K562 (cell line): Measurements from ENCODE around the gene DYSF. TPM values are rescaled to one million over a fixed set of nuclear protein-coding genes. Genes with fewer than 3 reads are reported as not detected.

Experiments
- KDM5B ChIP-seq: fragments of 200-600 bp; sonication (generic); IDR thresholded peaks from 2 replicates; pipeline ENCODE4 v1.6.1; 2012; ENCODE audit warnings: low read depth, mild to moderate bottlenecking, moderate library complexity, low read length, control low read depth, inconsistent platforms; ENCODE audit not compliant: insufficient replicate concordance
- NFYB ChIP-seq: IDR thresholded peaks from 2 replicates; pipeline ENCODE4 v1.6.1; 2011; ENCODE audit warnings: mild to moderate bottlenecking, moderate library complexity; ENCODE audit not compliant: insufficient read length; ENCODE audit errors: extremely low read depth
- THRAP3 ChIP-seq: fragments of 450-650 bp; IDR thresholded peaks from 2 replicates; pipeline ENCODE4 v1.6.1; 2016; ENCODE audit warnings: mild to moderate bottlenecking, inconsistent platforms, borderline replicate concordance
- XRCC5 ChIP-seq: fragments of 200-400 bp; formaldehyde crosslinking; IDR thresholded peaks from 2 replicates; pipeline ENCODE4 v1.6.1; 2017; ENCODE audit warnings: low read depth, mild to moderate bottlenecking, low read length
- ZNF785 ChIP-seq: fragments of 250-450 bp; sonication (Bioruptor Pico); IDR thresholded peaks from 2 replicates; pipeline ENCODE4 v1.4.0; 2020; ENCODE audit warnings: mild to moderate bottlenecking
- polyA plus RNA-seq, 8 experiments: library from polyadenylated mRNA; depleted of rRNA in 4 of 8; stranded (reverse) in 5 of 8; unstranded in 3 of 8; fragments of >200 nt; fragmentation: Nextera tagmentation in 2 of 8; fragmentation: Illumina TruSeq in 1 of 8; extraction: Ambion mirVana in 2 of 8; extraction: Trizol in 1 of 8; gene quantifications; 2 replicates each; pipeline versions ENCODE4 v1.2.1 to v1.2.3, GENCODE V29; 2011 to 2014; ENCODE audit warnings: inconsistent platforms in 1 of 8, missing spikeins in 1 of 8
- total RNA-seq, 7 experiments: library from RNA; depleted of rRNA in 6 of 7; stranded (reverse); fragments of >200 nt in 6 of 7; fragmentation: Illumina TruSeq in 2 of 7; extraction: Trizol in 2 of 7; gene quantifications; 2 replicates each; pipeline versions ENCODE4 v1.2.1 to v1.2.3, GENCODE V29; 2011 to 2021; ENCODE audit warnings: low replicate concordance in 1 of 7
- TF ChIP-seq, protein P1 (sequence below): IDR thresholded peaks from 2 replicates; pipeline ENCODE4 v1.6.1; 2011; ENCODE audit warnings: borderline replicate concordance, low read depth, mild to moderate bottlenecking, moderate library complexity, low read length; ENCODE audit not compliant: insufficient read depth, poor library complexity, severe bottlenecking
- TF ChIP-seq, protein P2 (sequence below): fragments of 450-650 bp; IDR thresholded peaks from 2 replicates; pipeline ENCODE4 v1.6.1; 2017; ENCODE audit warnings: antibody characterized with exemption
- TF ChIP-seq, protein P3 (sequence below): fragments of 250-450 bp; sonication (Bioruptor Pico); IDR thresholded peaks from 2 replicates; pipeline ENCODE4 v1.5.0; 2021; ENCODE audit warnings: mild to moderate bottlenecking, moderate library complexity

Gene DYSF
- total and polyA plus RNA-seq, 9 of the 15 experiments (the other 6 are each of a cell fraction or from before 2014, with no cell fraction given), result 0.01 to 0.80 (median 0.29) TPM

DNA sequence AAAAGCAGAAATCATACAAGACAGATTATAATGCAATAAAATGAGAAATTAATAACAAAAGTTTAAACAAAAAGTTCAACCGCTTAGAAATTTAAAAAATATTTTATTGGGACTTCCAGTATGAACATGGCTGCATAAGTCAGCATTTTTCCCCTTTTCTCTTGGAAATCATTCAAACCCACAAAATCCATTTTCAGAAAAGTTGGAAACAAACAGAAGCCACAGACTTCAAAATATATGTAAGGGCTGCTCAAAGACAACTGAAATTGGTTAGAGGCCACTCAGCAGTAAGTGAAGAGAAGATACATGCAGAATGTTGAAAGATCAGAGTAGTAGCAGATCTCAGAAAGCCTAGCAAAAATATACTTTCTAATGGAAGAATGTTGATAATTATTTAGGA lies 194.0 kb downstream of the DYSF start (continued):
- TF ChIP-seq, protein P1, sequence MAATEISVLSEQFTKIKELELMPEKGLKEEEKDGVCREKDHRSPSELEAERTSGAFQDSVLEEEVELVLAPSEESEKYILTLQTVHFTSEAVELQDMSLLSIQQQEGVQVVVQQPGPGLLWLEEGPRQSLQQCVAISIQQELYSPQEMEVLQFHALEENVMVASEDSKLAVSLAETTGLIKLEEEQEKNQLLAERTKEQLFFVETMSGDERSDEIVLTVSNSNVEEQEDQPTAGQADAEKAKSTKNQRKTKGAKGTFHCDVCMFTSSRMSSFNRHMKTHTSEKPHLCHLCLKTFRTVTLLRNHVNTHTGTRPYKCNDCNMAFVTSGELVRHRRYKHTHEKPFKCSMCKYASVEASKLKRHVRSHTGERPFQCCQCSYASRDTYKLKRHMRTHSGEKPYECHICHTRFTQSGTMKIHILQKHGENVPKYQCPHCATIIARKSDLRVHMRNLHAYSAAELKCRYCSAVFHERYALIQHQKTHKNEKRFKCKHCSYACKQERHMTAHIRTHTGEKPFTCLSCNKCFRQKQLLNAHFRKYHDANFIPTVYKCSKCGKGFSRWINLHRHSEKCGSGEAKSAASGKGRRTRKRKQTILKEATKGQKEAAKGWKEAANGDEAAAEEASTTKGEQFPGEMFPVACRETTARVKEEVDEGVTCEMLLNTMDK, result no peak
- TF ChIP-seq, protein P2, sequence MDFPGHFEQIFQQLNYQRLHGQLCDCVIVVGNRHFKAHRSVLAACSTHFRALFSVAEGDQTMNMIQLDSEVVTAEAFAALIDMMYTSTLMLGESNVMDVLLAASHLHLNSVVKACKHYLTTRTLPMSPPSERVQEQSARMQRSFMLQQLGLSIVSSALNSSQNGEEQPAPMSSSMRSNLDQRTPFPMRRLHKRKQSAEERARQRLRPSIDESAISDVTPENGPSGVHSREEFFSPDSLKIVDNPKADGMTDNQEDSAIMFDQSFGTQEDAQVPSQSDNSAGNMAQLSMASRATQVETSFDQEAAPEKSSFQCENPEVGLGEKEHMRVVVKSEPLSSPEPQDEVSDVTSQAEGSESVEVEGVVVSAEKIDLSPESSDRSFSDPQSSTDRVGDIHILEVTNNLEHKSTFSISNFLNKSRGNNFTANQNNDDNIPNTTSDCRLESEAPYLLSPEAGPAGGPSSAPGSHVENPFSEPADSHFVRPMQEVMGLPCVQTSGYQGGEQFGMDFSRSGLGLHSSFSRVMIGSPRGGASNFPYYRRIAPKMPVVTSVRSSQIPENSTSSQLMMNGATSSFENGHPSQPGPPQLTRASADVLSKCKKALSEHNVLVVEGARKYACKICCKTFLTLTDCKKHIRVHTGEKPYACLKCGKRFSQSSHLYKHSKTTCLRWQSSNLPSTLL, result no peak
- TF ChIP-seq THRAP3, result no peak
- no peak for TF ChIP-seq NFYB
- TF ChIP-seq KDM5B, result no peak
- TF ChIP-seq XRCC5, result no peak
- TF ChIP-seq, protein P3, sequence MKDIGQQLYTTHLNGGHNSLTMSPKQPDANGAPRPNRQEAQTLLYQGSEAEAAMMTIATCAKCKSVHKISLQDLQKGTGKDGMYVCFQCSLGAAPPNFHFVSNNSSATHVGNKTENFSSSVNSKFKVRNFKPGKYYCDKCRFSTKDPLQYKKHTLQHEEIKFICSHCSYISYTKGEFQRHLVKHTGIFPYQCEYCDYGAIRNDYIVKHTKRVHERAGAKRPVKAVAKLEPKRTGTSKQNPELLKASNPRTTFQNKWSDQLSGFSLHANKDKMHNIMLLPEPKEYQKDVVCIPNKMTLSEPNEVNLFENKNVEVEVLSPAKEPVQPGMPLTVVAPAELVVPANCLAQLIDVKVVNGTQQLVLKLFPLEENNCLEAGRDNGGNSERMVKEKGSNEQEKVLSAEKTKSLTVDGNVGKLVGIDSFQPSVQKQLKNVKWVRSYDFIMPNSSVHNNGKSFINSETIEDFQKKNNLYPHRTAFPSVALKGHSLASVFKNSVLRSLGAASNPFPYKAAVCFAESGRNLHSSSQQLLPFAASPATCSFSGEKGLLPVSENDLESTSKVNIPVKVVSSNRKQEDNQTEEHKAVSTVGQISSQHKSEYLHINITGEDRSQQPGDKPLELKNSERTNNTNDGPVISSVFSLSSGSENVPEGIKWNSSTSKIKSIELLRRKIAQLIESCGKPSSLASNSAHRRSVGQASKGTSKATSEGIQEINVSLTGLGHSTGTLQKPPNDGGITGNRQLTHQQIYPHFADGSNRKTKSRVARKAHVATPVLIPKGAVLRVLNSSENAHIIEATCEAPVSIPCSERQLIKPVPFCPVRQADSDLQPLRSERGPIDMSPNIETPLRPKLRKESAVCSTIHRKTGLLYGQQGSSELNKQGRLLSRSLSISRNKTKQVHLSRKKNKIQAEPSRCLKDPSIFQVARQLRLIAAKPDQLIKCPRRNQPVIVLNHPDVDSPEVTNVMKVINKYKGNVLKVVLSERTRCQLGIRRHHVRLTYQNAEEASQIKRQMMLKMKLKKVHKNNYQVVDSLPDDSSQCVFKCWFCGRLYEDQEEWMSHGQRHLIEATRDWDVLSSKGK (CRISPR knock-in tag), result no peak
- TF ChIP-seq ZNF785 (CRISPR knock-in tag), result no peak
- TF ChIP-seq, all 486 proteins: peak for 0
